ENCODE data around the gene ARHGAP26.
A peak's percentile ranks its signal among the peaks of the same experiment; 100 is the strongest.

The ARHGAP26 gene, protein sequence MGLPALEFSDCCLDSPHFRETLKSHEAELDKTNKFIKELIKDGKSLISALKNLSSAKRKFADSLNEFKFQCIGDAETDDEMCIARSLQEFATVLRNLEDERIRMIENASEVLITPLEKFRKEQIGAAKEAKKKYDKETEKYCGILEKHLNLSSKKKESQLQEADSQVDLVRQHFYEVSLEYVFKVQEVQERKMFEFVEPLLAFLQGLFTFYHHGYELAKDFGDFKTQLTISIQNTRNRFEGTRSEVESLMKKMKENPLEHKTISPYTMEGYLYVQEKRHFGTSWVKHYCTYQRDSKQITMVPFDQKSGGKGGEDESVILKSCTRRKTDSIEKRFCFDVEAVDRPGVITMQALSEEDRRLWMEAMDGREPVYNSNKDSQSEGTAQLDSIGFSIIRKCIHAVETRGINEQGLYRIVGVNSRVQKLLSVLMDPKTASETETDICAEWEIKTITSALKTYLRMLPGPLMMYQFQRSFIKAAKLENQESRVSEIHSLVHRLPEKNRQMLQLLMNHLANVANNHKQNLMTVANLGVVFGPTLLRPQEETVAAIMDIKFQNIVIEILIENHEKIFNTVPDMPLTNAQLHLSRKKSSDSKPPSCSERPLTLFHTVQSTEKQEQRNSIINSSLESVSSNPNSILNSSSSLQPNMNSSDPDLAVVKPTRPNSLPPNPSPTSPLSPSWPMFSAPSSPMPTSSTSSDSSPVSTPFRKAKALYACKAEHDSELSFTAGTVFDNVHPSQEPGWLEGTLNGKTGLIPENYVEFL

DNA sequence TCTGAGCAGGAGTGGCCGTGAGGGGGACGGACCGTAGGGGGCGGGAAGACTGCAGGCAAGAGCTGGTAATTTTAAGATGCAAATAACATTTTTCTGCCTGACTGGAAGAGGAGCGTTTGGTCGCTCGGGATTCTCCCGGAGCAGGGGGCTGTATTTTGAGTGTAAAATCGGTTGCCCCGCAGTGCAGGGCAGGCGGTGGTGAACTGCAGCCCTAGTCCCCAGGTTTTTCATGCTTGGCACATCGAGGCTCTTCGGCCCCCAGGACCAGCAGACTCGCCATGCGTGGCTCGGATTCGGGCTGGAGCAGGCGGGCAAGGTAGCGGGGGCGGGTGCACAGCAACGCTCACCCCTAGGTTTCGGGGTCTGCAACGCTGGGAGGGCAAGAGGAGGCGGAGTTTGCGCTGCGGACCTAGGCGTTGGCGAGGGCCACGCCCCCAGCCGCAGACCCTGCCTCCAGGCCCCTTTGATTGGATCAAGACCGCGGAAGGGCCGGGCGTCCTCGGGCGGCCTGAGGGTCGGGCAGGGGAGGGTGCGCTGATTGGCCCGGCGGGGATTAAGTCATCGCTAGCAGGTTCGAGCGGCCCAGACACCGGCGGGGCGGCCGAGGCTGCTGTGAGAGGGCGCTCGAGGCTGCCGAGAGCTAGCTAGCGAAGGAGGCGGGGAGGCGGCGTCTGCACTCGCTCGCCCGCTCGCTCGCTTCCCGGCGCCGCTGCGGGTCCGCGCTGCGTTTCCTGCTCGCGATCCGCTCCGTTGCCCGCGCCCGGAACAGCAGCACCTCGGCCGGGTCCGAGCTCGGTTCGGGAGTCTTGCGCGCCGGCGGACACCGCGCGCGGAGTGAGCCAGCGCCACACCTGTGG is at the start of gene ARHGAP26:
ARHGAP26 (plus strand) TSS at position 585 of the 857 bp plus-strand sequence. CDS start 385 bp downstream, outside the sequence.
- peak; percentile 96 for DNase-seq (ENCODE audit: low spot score)

- no peak for DNase-seq (ENCODE audit: low spot score)
Observed at GRCh38 chr5:142720641-142721271, 49.4 kb upstream of the ARHGAP26 start.

DNA sequence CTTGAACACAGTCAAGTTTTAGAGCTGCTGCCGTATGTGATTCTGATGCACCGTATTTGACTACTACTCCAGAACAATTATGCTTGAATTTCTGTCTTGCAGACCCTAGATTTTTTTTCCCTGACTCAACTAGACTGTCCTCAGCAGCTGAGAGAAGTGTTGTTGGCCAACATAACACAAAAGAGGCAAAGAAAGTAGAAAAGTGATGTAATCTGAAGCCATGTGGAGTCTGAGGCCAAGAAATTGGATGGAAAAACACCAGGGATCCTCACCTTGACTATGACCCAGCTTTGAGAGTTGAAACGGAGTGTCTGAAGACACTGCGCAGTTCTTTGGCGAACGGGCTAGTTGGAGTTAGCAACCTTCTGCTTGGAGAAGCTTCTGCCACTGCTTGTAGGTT is 48.0 kb upstream of the ARHGAP26 start:
- DNase-seq (ENCODE audit: low spot score), result no peak

DNA sequence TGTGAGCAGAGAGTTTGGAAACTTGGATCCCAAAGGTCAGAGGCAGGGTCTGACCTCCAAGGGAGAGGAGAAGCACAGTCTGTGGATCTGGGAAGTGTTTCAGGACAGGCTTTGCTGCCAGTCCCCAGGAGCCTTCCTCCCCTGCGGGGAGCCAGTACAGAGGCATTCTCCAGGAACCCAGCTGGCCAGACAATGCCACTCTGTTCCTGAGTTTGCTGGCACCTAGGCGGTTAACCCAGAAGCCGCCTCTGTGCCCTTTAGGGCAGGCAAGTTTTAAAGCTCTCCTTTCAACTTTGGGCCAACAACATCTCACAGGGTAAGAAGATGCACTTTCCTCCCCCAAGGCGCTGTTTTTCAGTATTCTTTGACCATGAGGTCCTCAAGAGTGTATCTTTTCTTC is 47.3 kb upstream of the ARHGAP26 start:
- DNase-seq (ENCODE audit: low spot score), result no peak

DNA sequence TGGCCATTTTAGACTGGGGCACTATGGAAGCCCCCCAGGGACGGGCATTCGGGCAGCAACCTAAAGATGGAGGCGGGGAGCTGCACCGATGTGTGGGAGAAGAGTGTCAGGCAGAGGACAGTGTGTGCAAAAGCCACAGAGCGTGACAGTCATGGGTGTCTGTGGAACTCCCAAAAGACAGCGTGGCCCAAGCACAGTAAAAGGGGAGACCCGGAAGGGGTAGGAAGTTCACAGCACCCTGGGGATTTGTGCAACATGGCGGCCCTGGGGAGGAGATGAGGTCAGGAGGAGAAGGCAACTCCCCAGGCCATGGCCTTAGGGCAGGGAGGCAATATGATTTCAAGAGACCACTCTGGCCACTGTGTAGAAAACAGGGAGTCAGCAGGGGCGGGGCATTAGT is 45.4 kb upstream of the ARHGAP26 start:
- no peak for DNase-seq (ENCODE audit: low spot score)

DNA sequence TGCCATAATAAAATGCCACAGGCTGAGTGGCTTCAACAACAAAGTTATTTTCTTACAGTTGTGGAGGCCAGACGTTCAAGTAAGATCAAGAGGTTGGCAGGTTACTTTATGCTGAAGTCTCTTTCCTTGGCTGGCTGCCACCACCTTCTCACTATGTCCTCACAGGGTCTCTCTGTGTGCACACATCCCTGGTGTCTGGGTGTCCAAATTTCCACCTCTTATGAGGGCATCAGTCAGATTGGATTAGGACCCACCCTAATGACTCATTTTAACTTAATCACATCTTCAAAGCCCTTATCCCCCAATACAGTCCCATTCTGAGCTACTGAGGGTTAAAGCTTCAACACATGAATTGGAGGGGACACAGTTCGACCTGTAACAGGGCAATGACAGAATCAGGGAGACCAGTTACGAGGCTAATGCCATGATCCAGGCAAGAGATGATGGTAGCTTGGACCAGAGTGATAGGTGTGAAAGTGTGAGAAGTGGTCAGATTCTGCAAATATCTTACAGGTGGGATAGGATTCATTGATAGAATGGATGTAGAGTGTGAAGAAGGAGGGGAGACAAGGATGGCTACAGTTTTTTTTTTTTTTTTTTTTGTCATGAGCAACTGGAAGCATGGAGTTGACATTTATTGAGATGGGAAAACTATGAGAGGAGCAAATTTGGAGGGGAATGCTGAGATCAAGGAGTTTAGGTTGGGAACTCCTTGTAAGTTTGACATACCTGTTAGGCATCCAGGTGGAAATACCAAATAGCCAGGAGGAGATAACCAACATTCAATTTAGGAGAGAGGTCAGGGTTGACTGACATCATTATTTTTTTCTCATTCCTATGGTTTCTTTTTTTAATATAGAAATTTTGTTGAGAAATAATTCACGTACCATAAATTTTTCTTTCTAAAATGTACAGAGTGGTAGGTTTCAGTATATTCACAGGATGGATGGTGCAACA is 44.7 kb upstream of the ARHGAP26 start:
- no peak for DNase-seq (ENCODE audit: low spot score)

GRCh38 chr5:142726188-142726731 is 43.9 kb upstream of the ARHGAP26 start:
- no peak for DNase-seq (ENCODE audit: low spot score)

DNA sequence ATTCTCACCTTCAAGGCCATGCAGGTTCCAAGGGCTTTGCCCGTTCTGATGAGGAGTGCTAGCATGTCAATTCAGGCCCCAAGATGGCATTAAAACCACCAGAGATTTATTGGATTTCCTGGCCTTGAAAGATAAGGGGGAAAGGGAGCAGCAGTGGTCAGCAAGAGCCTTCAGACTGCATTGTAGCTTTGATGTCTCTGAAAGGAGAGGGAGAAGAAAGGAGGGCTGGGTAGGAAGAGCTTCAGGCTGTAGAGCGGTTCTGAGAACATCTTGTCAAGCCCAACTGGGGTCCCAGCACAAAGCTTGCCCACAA is 42.5 kb upstream of the ARHGAP26 start:
- no peak for DNase-seq (ENCODE audit: low spot score)

GRCh38 chr5:142735323-142736246 is 34.6 kb upstream of the ARHGAP26 start:
- no peak for DNase-seq (ENCODE audit: low spot score)

DNA sequence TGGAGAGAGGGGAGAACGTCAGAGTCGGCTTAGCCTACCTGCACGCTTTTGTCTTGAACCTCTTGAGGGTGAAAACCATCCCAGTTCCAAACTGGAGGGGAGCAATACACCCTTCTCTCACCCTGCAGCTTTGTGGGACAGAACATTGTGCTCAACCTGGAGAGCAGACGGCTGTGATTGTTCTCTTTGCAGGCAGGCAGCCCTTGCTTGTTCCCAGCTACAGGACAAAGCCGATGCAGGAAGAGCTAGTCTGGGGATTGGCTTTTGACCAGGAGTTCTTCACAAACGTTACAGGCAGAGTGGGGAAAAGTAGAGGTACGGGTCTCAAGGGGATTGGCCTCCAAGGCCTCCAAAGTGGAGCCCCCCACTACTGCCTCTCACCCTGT is 33.9 kb upstream of the ARHGAP26 start:
- DNase-seq (ENCODE audit: low spot score), result no peak

DNA sequence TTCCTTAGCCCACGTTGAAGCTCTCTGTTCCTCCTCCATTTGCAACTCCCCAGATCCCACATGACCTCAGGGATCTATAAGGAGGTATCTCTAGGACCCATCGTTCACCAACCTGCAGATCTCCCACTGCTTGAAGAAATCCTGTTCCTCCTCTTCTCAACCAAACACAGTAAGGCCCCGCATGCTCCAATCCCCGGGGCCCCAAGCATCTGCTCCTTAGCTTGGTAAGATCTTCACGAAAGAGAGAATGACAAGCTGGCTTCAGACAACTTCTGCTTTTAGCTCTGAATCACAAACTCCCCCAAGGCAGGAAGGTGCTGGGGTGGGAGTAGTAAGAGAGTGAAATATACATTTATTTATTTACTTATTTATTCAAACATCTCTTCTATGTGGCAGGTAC is 33.0 kb upstream of the ARHGAP26 start:
- DNase-seq (ENCODE audit: low spot score), result no peak

- no peak for DNase-seq (ENCODE audit: low spot score)
Observed at GRCh38 chr5:142740474-142741242, 29.5 kb upstream of the ARHGAP26 start.

- no peak for DNase-seq (ENCODE audit: low spot score)
Observed at GRCh38 chr5:142743592-142744441, 26.4 kb upstream of the ARHGAP26 start.

- no peak for DNase-seq (ENCODE audit: low spot score)
Observed at GRCh38 chr5:142745268-142745667, 24.9 kb upstream of the ARHGAP26 start.

- DNase-seq (ENCODE audit: low spot score), result no peak
Observed at GRCh38 chr5:142746532-142747433, 23.4 kb upstream of the ARHGAP26 start.

GRCh38 chr5:142748132-142748531 is 22.0 kb upstream of the ARHGAP26 start:
- DNase-seq (ENCODE audit: low spot score), result no peak

Measured in germinal center (tissue), 1 donor.